Measurements from ENCODE around the gene STX16.

DNA sequence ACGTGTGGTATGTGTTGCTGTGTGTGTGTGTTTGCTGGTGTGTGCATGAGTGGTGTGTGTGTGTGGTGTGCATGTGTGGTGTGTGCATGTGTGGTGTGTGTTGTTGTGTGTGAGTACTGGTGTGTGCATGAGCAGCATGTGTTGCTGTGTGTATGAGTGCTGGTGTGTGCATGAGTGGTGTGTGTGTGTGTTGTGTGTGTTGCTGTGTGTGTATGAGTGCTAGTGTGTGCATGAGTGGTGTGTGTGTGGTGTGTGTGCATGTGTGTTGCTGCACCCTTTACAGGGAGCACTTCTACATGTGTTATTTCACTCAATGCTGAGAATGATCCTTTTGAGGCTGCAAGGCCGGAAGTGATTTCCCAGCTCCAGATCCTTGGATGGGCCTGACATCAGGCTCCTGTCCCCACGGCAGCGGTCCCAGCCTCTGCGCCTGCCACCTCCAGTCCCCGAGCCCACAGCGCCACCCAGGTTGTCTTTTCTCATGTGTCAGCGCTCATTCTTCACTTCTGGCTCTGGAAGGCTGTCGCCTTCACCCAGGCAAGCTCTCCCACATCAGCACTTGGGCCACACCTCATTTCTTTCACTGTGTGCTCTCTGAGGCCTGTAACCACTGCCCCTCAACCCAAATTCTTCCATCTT is 44.1 kb downstream of the STX16 start:
- TF ChIP-seq, protein P1, sequence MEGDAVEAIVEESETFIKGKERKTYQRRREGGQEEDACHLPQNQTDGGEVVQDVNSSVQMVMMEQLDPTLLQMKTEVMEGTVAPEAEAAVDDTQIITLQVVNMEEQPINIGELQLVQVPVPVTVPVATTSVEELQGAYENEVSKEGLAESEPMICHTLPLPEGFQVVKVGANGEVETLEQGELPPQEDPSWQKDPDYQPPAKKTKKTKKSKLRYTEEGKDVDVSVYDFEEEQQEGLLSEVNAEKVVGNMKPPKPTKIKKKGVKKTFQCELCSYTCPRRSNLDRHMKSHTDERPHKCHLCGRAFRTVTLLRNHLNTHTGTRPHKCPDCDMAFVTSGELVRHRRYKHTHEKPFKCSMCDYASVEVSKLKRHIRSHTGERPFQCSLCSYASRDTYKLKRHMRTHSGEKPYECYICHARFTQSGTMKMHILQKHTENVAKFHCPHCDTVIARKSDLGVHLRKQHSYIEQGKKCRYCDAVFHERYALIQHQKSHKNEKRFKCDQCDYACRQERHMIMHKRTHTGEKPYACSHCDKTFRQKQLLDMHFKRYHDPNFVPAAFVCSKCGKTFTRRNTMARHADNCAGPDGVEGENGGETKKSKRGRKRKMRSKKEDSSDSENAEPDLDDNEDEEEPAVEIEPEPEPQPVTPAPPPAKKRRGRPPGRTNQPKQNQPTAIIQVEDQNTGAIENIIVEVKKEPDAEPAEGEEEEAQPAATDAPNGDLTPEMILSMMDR (IDR thresholded peaks at IDR 0.05), result no peak
- TF ChIP-seq POLR2AphosphoS5 (IDR thresholded peaks at IDR 0.05), result no peak

Measured in sigmoid colon (tissue), 4 donors.